KMS-11 (cell line): ENCODE results near the gene C14orf119.

Source experiments
- H2AFZ ChIP-seq: fragments of 200-600 bp; sonication (generic); 2 replicates; pipeline ENCODE4 v1.6.1; 2016; ENCODE audit warnings: antibody characterized with exemption, mixed run types, low read depth
- H3K27ac ChIP-seq: fragments of 200-600 bp; sonication (generic); 2 replicates; pipeline ENCODE4 v1.6.1; 2016; ENCODE audit warnings: mild to moderate bottlenecking, mixed run types
- H3K27me3 ChIP-seq: fragments of 200-600 bp; sonication (generic); 2 replicates; pipeline ENCODE4 v1.6.1; 2017; ENCODE audit warnings: mild to moderate bottlenecking, low read depth, mixed run types, moderate library complexity; ENCODE audit not compliant: insufficient read depth
- H3K36me3 ChIP-seq: fragments of 200-600 bp; sonication (generic); 2 replicates; pipeline ENCODE4 v1.6.1; 2017; ENCODE audit warnings: mild to moderate bottlenecking, mixed run types; ENCODE audit not compliant: insufficient read depth
- H3K4me1 ChIP-seq: fragments of 200-600 bp; sonication (generic); 2 replicates; pipeline ENCODE4 v1.6.1; 2016; ENCODE audit warnings: mild to moderate bottlenecking, low read depth, mixed run types; ENCODE audit not compliant: poor library complexity, severe bottlenecking
- H3K4me2 ChIP-seq: fragments of 200-600 bp; sonication (generic); 2 replicates; pipeline ENCODE4 v1.7.0; 2016; ENCODE audit warnings: mild to moderate bottlenecking, mixed run types
- H3K4me3 ChIP-seq: fragments of 200-600 bp; sonication (generic); IDR thresholded peaks from 2 replicates; pipeline ENCODE4 v1.6.1; 2017; ENCODE audit warnings: low read depth, low read length, mixed read lengths; ENCODE audit not compliant: insufficient read depth
- H3K79me2 ChIP-seq: fragments of 200-600 bp; sonication (generic); 2 replicates; pipeline ENCODE4 v1.6.1; 2016; ENCODE audit warnings: low read depth, mixed run types; ENCODE audit not compliant: insufficient read depth
- H3K9ac ChIP-seq: fragments of 200-600 bp; sonication (generic); 2 replicates; pipeline ENCODE4 v1.6.1; 2016; ENCODE audit warnings: mild to moderate bottlenecking, mixed run types
- H4K20me1 ChIP-seq: fragments of 200-600 bp; sonication (generic); 2 replicates; pipeline ENCODE4 v1.6.1; 2016; ENCODE audit warnings: mild to moderate bottlenecking, mixed run types; ENCODE audit not compliant: insufficient read depth
- CTCF ChIP-seq: fragments of 200-600 bp; sonication (generic); conservative IDR thresholded peaks from 2 replicates; pipeline ENCODE4 v1.6.1; 2017; ENCODE audit warnings: low read depth, mild to moderate bottlenecking, antibody characterized with exemption, low read length, moderate library complexity, mixed read lengths

C14orf119 gene

GRCh38 chr14:23142826-23143225, 47.5 kb downstream of the C14orf119 start:
- H3K4me3 ChIP-seq, result no peak overlapping the region
- H2AFZ ChIP-seq, result no peak overlapping the region
- no peak overlapping the region for H3K27ac ChIP-seq
- no peaks in the 10 kb centered on the region for H3K4me1 ChIP-seq
- no peak for TF ChIP-seq CTCF
- no peaks in the 10 kb centered on the region for H3K27me3 ChIP-seq
- H3K79me2 ChIP-seq, result no peaks in the 10 kb centered on the region
- no peaks in the 10 kb centered on the region for H4K20me1 ChIP-seq
- H3K36me3 ChIP-seq, result no peaks in the 10 kb centered on the region
- no peak overlapping the region for H3K9ac ChIP-seq
- no peak overlapping the region for H3K4me2 ChIP-seq

- Histone ChIP-seq H3K9ac (no peak overlapping the region), H4K20me1 (no peaks in the 10 kb centered on the region), H3K4me2 (no peak overlapping the region), H2AFZ (no peak overlapping the region), H3K4me1 (no peaks in the 10 kb centered on the region), H3K27me3 (no peaks in the 10 kb centered on the region), H3K27ac (no peak overlapping the region), H3K4me3 (no peak overlapping the region), H3K79me2 (no peaks in the 10 kb centered on the region), H3K36me3 (no peaks in the 10 kb centered on the region)
- no peak for TF ChIP-seq CTCF
Observed at GRCh38 chr14:23143911-23144310, 48.6 kb downstream of the C14orf119 start.

- no peaks in the 10 kb centered on the region for H3K79me2 ChIP-seq
- H3K9ac ChIP-seq, result no peak overlapping the region
- H3K27ac ChIP-seq, result no peak overlapping the region
- H3K27me3 ChIP-seq, result no peaks in the 10 kb centered on the region
- H4K20me1 ChIP-seq, result no peaks in the 10 kb centered on the region
- no peak for TF ChIP-seq CTCF
- H2AFZ ChIP-seq, result no peak overlapping the region
- H3K4me3 ChIP-seq, result no peak overlapping the region
- H3K4me2 ChIP-seq, result no peak overlapping the region
- H3K4me1 ChIP-seq, result no peaks in the 10 kb centered on the region
- H3K36me3 ChIP-seq, result no peaks in the 10 kb centered on the region
Observed at GRCh38 chr14:23145794-23146350, 50.6 kb downstream of the C14orf119 start.

GRCh38 chr14:23146351-23146910, 51.1 kb downstream of the C14orf119 start:
- H3K27me3 ChIP-seq, result no peaks in the 10 kb centered on the region
- no peak overlapping the region for H3K4me2 ChIP-seq
- H4K20me1 ChIP-seq, result no peaks in the 10 kb centered on the region
- no peak for TF ChIP-seq CTCF
- H3K27ac ChIP-seq, result no peak overlapping the region
- H3K9ac ChIP-seq, result no peak overlapping the region
- no peaks in the 10 kb centered on the region for H3K36me3 ChIP-seq
- no peaks in the 10 kb centered on the region for H3K4me1 ChIP-seq
- H3K4me3 ChIP-seq, result no peak overlapping the region
- H2AFZ ChIP-seq, result no peak overlapping the region
- H3K79me2 ChIP-seq, result no peaks in the 10 kb centered on the region
